Measurements from ENCODE around the gene LCK.
A peak's percentile ranks its signal among the peaks of the same experiment; 100 is the strongest.

The LCK gene

DNA sequence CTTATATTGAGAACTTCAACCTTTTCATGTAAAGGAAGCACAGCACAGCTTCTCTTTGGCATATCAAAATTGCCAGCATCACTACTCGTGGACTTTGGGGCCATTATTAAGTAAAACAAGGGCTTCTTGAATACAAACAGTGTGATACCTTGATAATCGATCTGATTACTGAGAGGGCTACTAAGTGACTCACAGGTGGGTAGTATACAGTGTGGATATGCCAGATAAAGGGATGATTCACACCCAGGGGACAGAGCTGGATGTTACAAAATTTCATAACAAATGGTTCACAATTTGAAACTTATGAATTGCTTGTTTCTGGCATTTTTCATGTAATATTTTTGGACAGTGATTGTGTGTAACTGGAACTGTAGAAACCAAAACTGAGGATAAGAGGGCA, 56.3 kb downstream of the LCK start:
- Histone ChIP-seq H3K27ac (ENCODE audit: low read depth, low read length, poor library complexity, severe bottlenecking) (peak overlapping the region; percentile 78), H3F3A (ENCODE audit: insufficient read depth, low read length) (peaks cover 3% of the 10 kb centered on the region; the same call in 1 of the 2 replicates), H3K4me1 (ENCODE audit: insufficient read depth, low read length, severe bottlenecking) (peaks cover 59% of the 10 kb centered on the region), H2AFZ (ENCODE audit: low read length) (no peak overlapping the region), H3K9ac (ENCODE audit: low read length) (no peak overlapping the region; the same call in 1 of the 2 replicates), H3K9me3 (ENCODE audit: low read length) (no peaks in the 10 kb centered on the region; the same call in 1 of the 2 replicates), H4K20me1 (ENCODE audit: insufficient read depth, low read length) (0 out of 2 replicates have a peak, but pooled peaks cover 3% of the 10 kb centered on the region), H3K9me2 (ENCODE audit: low read depth, low read length) (no peaks in the 10 kb centered on the region), H3K79me2 (ENCODE audit: insufficient read depth, low read length) (peaks cover 95% of the 10 kb centered on the region), H3K4me3 (ENCODE audit: low read depth, low read length, poor library complexity, severe bottlenecking) (no peak overlapping the region), H3K4me2 (ENCODE audit: low read length) (peak overlapping the region; percentile 23; the same call in 1 of the 2 replicates), H3K36me3 (ENCODE audit: insufficient read depth, low read length) (peaks cover 78% of the 10 kb centered on the region), H3K27me3 (ENCODE audit: insufficient read depth, low read length) (no peaks in the 10 kb centered on the region)
- TF ChIP-seq EZH2 (IDR thresholded peaks at IDR 0.05; ENCODE audit: borderline replicate concordance, low read length): no peak
- TF ChIP-seq CTCF (IDR thresholded peaks at IDR 0.05; ENCODE audit: low read length): no peak

- H3K36me3 ChIP-seq (ENCODE audit: insufficient read depth, low read length): peaks cover 64% of the 10 kb centered on the region
- H3K4me3 ChIP-seq (ENCODE audit: low read depth, low read length, poor library complexity, severe bottlenecking): no peak overlapping the region
- H3K4me2 ChIP-seq (ENCODE audit: low read length): peak overlapping the region; percentile 22; the same call in 1 of the 2 replicates
- TF ChIP-seq CTCF (IDR thresholded peaks at IDR 0.05; ENCODE audit: low read length) (no peak), EZH2 (IDR thresholded peaks at IDR 0.05; ENCODE audit: borderline replicate concordance, low read length) (no peak)
- H3F3A ChIP-seq (ENCODE audit: insufficient read depth, low read length): peaks cover 3% of the 10 kb centered on the region; the same call in 1 of the 2 replicates
- H3K27ac ChIP-seq (ENCODE audit: low read depth, low read length, poor library complexity, severe bottlenecking): peak overlapping the region; percentile 78
- H3K9me2 ChIP-seq (ENCODE audit: low read depth, low read length): no peaks in the 10 kb centered on the region
- H2AFZ ChIP-seq (ENCODE audit: low read length): no peak overlapping the region
- peak overlapping the region; percentile 16; the same call in 1 of the 2 replicates for H3K9ac ChIP-seq (ENCODE audit: low read length)
- no peaks in the 10 kb centered on the region for H3K27me3 ChIP-seq (ENCODE audit: insufficient read depth, low read length)
- peaks cover 88% of the 10 kb centered on the region for H3K79me2 ChIP-seq (ENCODE audit: insufficient read depth, low read length)
- 0 out of 2 replicates have a peak, but pooled peaks cover 3% of the 10 kb centered on the region for H4K20me1 ChIP-seq (ENCODE audit: insufficient read depth, low read length)
- H3K4me1 ChIP-seq (ENCODE audit: insufficient read depth, low read length, severe bottlenecking): peaks cover 74% of the 10 kb centered on the region
- H3K9me3 ChIP-seq (ENCODE audit: low read length): no peaks in the 10 kb centered on the region
Observed at GRCh38 chr1:32309960-32310359, 58.9 kb downstream of the LCK start.

- Histone ChIP-seq H3K9me3 (ENCODE audit: low read length) (no peaks in the 10 kb centered on the region), H3F3A (ENCODE audit: insufficient read depth, low read length) (no peaks in the 10 kb centered on the region), H3K36me3 (ENCODE audit: insufficient read depth, low read length) (peaks cover 48% of the 10 kb centered on the region), H3K27ac (ENCODE audit: low read depth, low read length, poor library complexity, severe bottlenecking) (peak overlapping the region; percentile 78), H3K4me2 (ENCODE audit: low read length) (no peak overlapping the region; the same call in 1 of the 2 replicates), H3K9ac (ENCODE audit: low read length) (no peak overlapping the region; the same call in 1 of the 2 replicates), H3K79me2 (ENCODE audit: insufficient read depth, low read length) (peaks cover 71% of the 10 kb centered on the region), H3K9me2 (ENCODE audit: low read depth, low read length) (no peaks in the 10 kb centered on the region), H2AFZ (ENCODE audit: low read length) (no peak overlapping the region), H3K4me3 (ENCODE audit: low read depth, low read length, poor library complexity, severe bottlenecking) (no peak overlapping the region), H4K20me1 (ENCODE audit: insufficient read depth, low read length) (0 out of 2 replicates have a peak, but pooled peaks cover 3% of the 10 kb centered on the region), H3K27me3 (ENCODE audit: insufficient read depth, low read length) (no peaks in the 10 kb centered on the region), H3K4me1 (ENCODE audit: insufficient read depth, low read length, severe bottlenecking) (peaks cover 85% of the 10 kb centered on the region)
- TF ChIP-seq EZH2 (IDR thresholded peaks at IDR 0.05; ENCODE audit: borderline replicate concordance, low read length) (no peak), CTCF (IDR thresholded peaks at IDR 0.05; ENCODE audit: low read length) (no peak)
Observed at GRCh38 chr1:32311709-32312393, 60.8 kb downstream of the LCK start.

Measured in OCI-LY1 (cell line).